ENCODE measurements around the gene TNS3.
"Not testable (repeated sequence)": the region's sequence is repeated elsewhere in the genome, so short reads cannot be mapped to it uniquely, and the experiment has no call there.

The TNS3 gene

GRCh38 chr7:47273974-47274766, 307.7 kb downstream of the TNS3 start:
- in situ Hi-C loops (cut with HindIII; ENCODE audit: low sequenced_read_pairs), result no loop called here

GRCh38 chr7:47273088-47273487, 308.8 kb downstream of the TNS3 start:
- in situ Hi-C loops (cut with HindIII; ENCODE audit: low sequenced_read_pairs), result no loop called here

GRCh38 chr7:47271749-47272148, 310.2 kb downstream of the TNS3 start:
- in situ Hi-C loops (cut with HindIII; ENCODE audit: low sequenced_read_pairs), result no loop called here

- in situ Hi-C loops (cut with HindIII; ENCODE audit: low sequenced_read_pairs), result no loop called here
Measured at GRCh38 chr7:47268851-47269836, 312.8 kb downstream of the TNS3 start.

GRCh38 chr7:47267346-47267745, 314.6 kb downstream of the TNS3 start:
- in situ Hi-C loops (cut with HindIII; ENCODE audit: low sequenced_read_pairs), result no loop called here

- in situ Hi-C loops (cut with HindIII; ENCODE audit: low sequenced_read_pairs), result no loop called here
Measured at GRCh38 chr7:47266799-47267198, 315.1 kb downstream of the TNS3 start.

GRCh38 chr7:47266131-47266706, 315.7 kb downstream of the TNS3 start:
- in situ Hi-C loops (cut with HindIII; ENCODE audit: low sequenced_read_pairs), result no loop called here

- in situ Hi-C loops (cut with HindIII; ENCODE audit: low sequenced_read_pairs), result no loop called here
Measured at GRCh38 chr7:47265621-47266020, 316.3 kb downstream of the TNS3 start.

GRCh38 chr7:47264021-47264651, 317.8 kb downstream of the TNS3 start:
- in situ Hi-C loops (cut with HindIII; ENCODE audit: low sequenced_read_pairs), result no loop called here

- in situ Hi-C loops (cut with HindIII; ENCODE audit: low sequenced_read_pairs), result no loop called here
Measured at GRCh38 chr7:47262881-47263280, 319.0 kb downstream of the TNS3 start.

- in situ Hi-C loops (cut with HindIII; ENCODE audit: low sequenced_read_pairs), result not testable (repeated sequence)
Measured at GRCh38 chr7:47262160-47262559, 319.8 kb downstream of the TNS3 start.

GRCh38 chr7:47260270-47260669, 321.6 kb downstream of the TNS3 start:
- in situ Hi-C loops (cut with HindIII; ENCODE audit: low sequenced_read_pairs), result no loop called here

- in situ Hi-C loops (cut with HindIII; ENCODE audit: low sequenced_read_pairs), result no loop called here
Measured at GRCh38 chr7:47259682-47260081, 322.2 kb downstream of the TNS3 start.

- in situ Hi-C loops (cut with HindIII; ENCODE audit: low sequenced_read_pairs), result no loop called here
Measured at GRCh38 chr7:47258798-47259197, 323.1 kb downstream of the TNS3 start.

GRCh38 chr7:47256016-47256415, 325.9 kb downstream of the TNS3 start:
- in situ Hi-C loops (cut with HindIII; ENCODE audit: low sequenced_read_pairs), result no loop called here

GRCh38 chr7:47255441-47255840, 326.5 kb downstream of the TNS3 start:
- in situ Hi-C loops (cut with HindIII; ENCODE audit: low sequenced_read_pairs), result no loop called here

GRCh38 chr7:47255007-47255406, 326.9 kb downstream of the TNS3 start:
- in situ Hi-C loops (cut with HindIII; ENCODE audit: low sequenced_read_pairs), result no loop called here

- in situ Hi-C loops (cut with HindIII; ENCODE audit: low sequenced_read_pairs), result no loop called here
Measured at GRCh38 chr7:47254081-47254977, 327.6 kb downstream of the TNS3 start.

GRCh38 chr7:47253650-47254080, 328.2 kb downstream of the TNS3 start:
- in situ Hi-C loops (cut with HindIII; ENCODE audit: low sequenced_read_pairs), result no loop called here

- in situ Hi-C loops (cut with HindIII; ENCODE audit: low sequenced_read_pairs), result no loop called here
Measured at GRCh38 chr7:47252675-47253074, 329.2 kb downstream of the TNS3 start.
